WTC11 (cell line): ENCODE measurements around the gene SDHAF4. TPM values are rescaled to one million over a fixed set of nuclear protein-coding genes. Genes with fewer than 3 reads are reported as not detected.

Experiments used
- ATAC-seq: fragments of 200-7000 bp; cut with Tn5 transposase; 2 replicates; pipeline ENCODE4 v1.10.0; 2021; ENCODE audit warnings: mild to moderate bottlenecking, moderate library complexity
- CTCF ChIA-PET: fragments of 300-600 bp; sonication (Branson Sonifier 250); formaldehyde crosslinking; loops from one replicate; lab custom pipeline; 2021; ENCODE audit warnings: antibody characterized with exemption; lab: Charles Lee
- POLR2A ChIA-PET: fragments of 350-600 bp; sonication (Branson Sonifier 250); formaldehyde crosslinking; loops from one replicate; lab custom pipeline; 2021; ENCODE audit warnings: antibody characterized with exemption; lab: Charles Lee
- DNase-seq: peaks from one replicate; pipeline ENCODE4 v3.0.0; 2021; ENCODE audit warnings: low spot score
- H3K27ac Mint-ChIP-seq: 2 replicates; pipeline ENCODE4 v1.8.0; 2021; ENCODE audit warnings: mixed read lengths
- H3K27me3 Mint-ChIP-seq: 2 replicates; pipeline ENCODE4 v1.8.0; 2021; ENCODE audit warnings: low read depth, mild to moderate bottlenecking, moderate library complexity, mixed read lengths
- H3K36me3 Mint-ChIP-seq: 2 replicates; pipeline ENCODE4 v1.8.0; 2021; ENCODE audit warnings: mixed read lengths
- H3K4me1 Mint-ChIP-seq: 2 replicates; pipeline ENCODE4 v1.8.0; 2022; ENCODE audit warnings: mixed read lengths
- H3K4me3 Mint-ChIP-seq: 2 replicates; pipeline ENCODE4 v1.8.0; 2021; ENCODE audit warnings: mild to moderate bottlenecking, moderate library complexity, mixed read lengths
- H3K9me3 Mint-ChIP-seq: 2 replicates; pipeline ENCODE4 v1.8.0; 2021; ENCODE audit warnings: mixed read lengths
- ATF3 ChIP-seq: sonication (generic); formaldehyde crosslinking; conservative IDR thresholded peaks from 2 replicates; pipeline ENCODE4 v1.8.1; 2022; ENCODE audit warnings: mild to moderate bottlenecking, missing genetic modification reagents
- CBFB ChIP-seq: sonication (generic); formaldehyde crosslinking; IDR thresholded peaks from 2 replicates; pipeline ENCODE4 v1.8.1; 2022; ENCODE audit warnings: mild to moderate bottlenecking, low read depth, missing genetic modification reagents
- CTCF ChIP-seq: fragments of 200-600 bp; IDR thresholded peaks from 2 replicates; pipeline ENCODE4 v1.8.0; 2022; ENCODE audit warnings: antibody characterized with exemption
- E2F5 ChIP-seq: sonication (generic); formaldehyde crosslinking; IDR thresholded peaks from 2 replicates; pipeline ENCODE4 v1.8.1; 2022; ENCODE audit warnings: mild to moderate bottlenecking, moderate library complexity, missing genetic modification reagents
- ESRRA ChIP-seq: sonication (generic); formaldehyde crosslinking; IDR thresholded peaks from 2 replicates; pipeline ENCODE4 v1.8.1; 2022; ENCODE audit warnings: mild to moderate bottlenecking, missing genetic modification reagents, borderline replicate concordance
- FOXJ3 ChIP-seq: sonication (generic); formaldehyde crosslinking; IDR thresholded peaks from 2 replicates; pipeline ENCODE4 v1.9.0; 2021; ENCODE audit warnings: missing genetic modification reagents, mild to moderate bottlenecking, borderline replicate concordance
- JAZF1 ChIP-seq: fragments of 250-450 bp; sonication (Bioruptor Pico); IDR thresholded peaks from 2 replicates; pipeline ENCODE4 v1.9.0; 2021; ENCODE audit warnings: moderate library complexity, mild to moderate bottlenecking, inconsistent platforms
- MYBL2 ChIP-seq: sonication (generic); formaldehyde crosslinking; IDR thresholded peaks from 2 replicates; pipeline ENCODE4 v1.8.1; 2023; ENCODE audit warnings: mild to moderate bottlenecking, moderate library complexity, missing genetic modification reagents
- NR1H2 ChIP-seq: sonication (generic); formaldehyde crosslinking; IDR thresholded peaks from 2 replicates; pipeline ENCODE4 v1.9.0; 2021; ENCODE audit warnings: mild to moderate bottlenecking, moderate library complexity, missing genetic modification reagents
- PREB ChIP-seq: sonication (generic); formaldehyde crosslinking; IDR thresholded peaks from 2 replicates; pipeline ENCODE4 v1.8.1; 2022; ENCODE audit warnings: mild to moderate bottlenecking, missing genetic modification reagents, moderate library complexity, borderline replicate concordance
- RELA ChIP-seq: sonication (generic); formaldehyde crosslinking; IDR thresholded peaks from 2 replicates; pipeline ENCODE4 v1.8.1; 2022; ENCODE audit warnings: missing genetic modification reagents, mild to moderate bottlenecking, borderline replicate concordance
- SOX15 ChIP-seq: fragments of 250-450 bp; sonication (Bioruptor Pico); IDR thresholded peaks from 2 replicates; pipeline ENCODE4 v1.9.0; 2021; ENCODE audit warnings: mild to moderate bottlenecking
- ZMAT4 ChIP-seq: fragments of 250-450 bp; sonication (Bioruptor Pico); IDR thresholded peaks from 2 replicates; pipeline ENCODE4 v1.9.0; 2021; ENCODE audit warnings: mild to moderate bottlenecking
- ZNF121 ChIP-seq: sonication (generic); formaldehyde crosslinking; IDR thresholded peaks from 2 replicates; pipeline ENCODE4 v1.8.0; 2023; ENCODE audit warnings: missing genetic modification reagents
- ZNF219 ChIP-seq: sonication (generic); formaldehyde crosslinking; IDR thresholded peaks from 2 replicates; pipeline ENCODE4 v1.8.0; 2023; ENCODE audit warnings: missing genetic modification reagents, mild to moderate bottlenecking, borderline replicate concordance
- ZNF232 ChIP-seq: sonication (generic); formaldehyde crosslinking; IDR thresholded peaks from 2 replicates; pipeline ENCODE4 v1.8.0; 2022; ENCODE audit warnings: mild to moderate bottlenecking, missing genetic modification reagents
- ZNF281 ChIP-seq: sonication (generic); formaldehyde crosslinking; IDR thresholded peaks from 2 replicates; pipeline ENCODE4 v1.8.0; 2023; ENCODE audit warnings: mild to moderate bottlenecking, missing genetic modification reagents
- ZNF425 ChIP-seq: fragments of 250-450 bp; sonication (Bioruptor Pico); conservative IDR thresholded peaks from 2 replicates; pipeline ENCODE4 v1.9.0; 2021; ENCODE audit warnings: mild to moderate bottlenecking
- ZNF512 ChIP-seq: sonication (generic); formaldehyde crosslinking; IDR thresholded peaks from 2 replicates; pipeline ENCODE4 v1.8.1; 2022; ENCODE audit warnings: missing genetic modification reagents, borderline replicate concordance
- ZNF671 ChIP-seq: fragments of 250-450 bp; sonication (Bioruptor Pico); IDR thresholded peaks from 2 replicates; pipeline ENCODE4 v1.8.0; 2021; ENCODE audit warnings: mild to moderate bottlenecking
- total RNA-seq: library from RNA; stranded (reverse); gene quantifications from 3 replicates; pipeline ENCODE4 v1.2.3, GENCODE V29; 2021

The SDHAF4 gene
- total RNA-seq, 1 experiment from 2014 or later: 23.1 TPM

GRCh38 chr6:70530023-70530422 lies 36.7 kb upstream of the SDHAF4 start (continued):
- TF ChIP-seq ZNF281 (CRISPR knock-in tag): no peak
- no peak for TF ChIP-seq ATF3 (CRISPR knock-in tag)
- TF ChIP-seq, all 79 proteins: peak for 0

GRCh38 chr6:70531133-70531532 lies 35.6 kb upstream of the SDHAF4 start:
- Mint-ChIP-seq H3K27me3 (no peaks in the 10 kb centered on the region), H3K36me3 (peaks cover 6% of the 10 kb centered on the region), H3K27ac (no peak overlapping the region), H3K4me3 (no peak overlapping the region), H3K9me3 (no peaks in the 10 kb centered on the region), H3K4me1 (no peaks in the 10 kb centered on the region)
- ChIA-PET POLR2A (no interaction called here), CTCF (interaction anchor here (1.5 kb wide), 1 partner anchor 11 kb away, joined by 4 read pairs; no protein-coding TSS in a partner anchor)
- DNase-seq (no peak), ATAC-seq (no peak)
- TF ChIP-seq ZNF671 (CRISPR knock-in tag) (no peak), CBFB (CRISPR knock-in tag) (no peak), ZNF121 (CRISPR knock-in tag) (no peak), ESRRA (CRISPR knock-in tag) (no peak), NR1H2 (no peak), ZNF232 (no peak)

- Mint-ChIP-seq H3K9me3 (no peaks in the 10 kb centered on the region), H3K4me3 (no peak overlapping the region), H3K27ac (no peak overlapping the region), H3K27me3 (no peaks in the 10 kb centered on the region), H3K4me1 (no peaks in the 10 kb centered on the region), H3K36me3 (peaks cover 15% of the 10 kb centered on the region)
- DNase-seq (no peak), ATAC-seq (no peak)
- ChIA-PET CTCF (interaction anchor here (1.2 kb wide), 1 partner anchor 17 kb away, joined by 3 read pairs; no protein-coding TSS in a partner anchor), POLR2A (no interaction called here)
- TF ChIP-seq ZNF512 (CRISPR knock-in tag): no peak
- TF ChIP-seq FOXJ3: no peak
- TF ChIP-seq SOX15 (CRISPR knock-in tag): no peak
These were observed 29.5 kb upstream of the SDHAF4 start for GRCh38 chr6:70537266-70537665.

- ChIA-PET CTCF (interaction anchor here (1.1 to 1.2 kb wide), 2 partner anchors 18 to 148 kb away, joined by 3 read pairs; no protein-coding TSS in a partner anchor), POLR2A (no interaction called here)
- no peaks in the 10 kb centered on the region for H3K9me3 Mint-ChIP-seq
- H3K36me3 Mint-ChIP-seq: peaks cover 12% of the 10 kb centered on the region
- no peaks in the 10 kb centered on the region for H3K4me1 Mint-ChIP-seq
- no peaks in the 10 kb centered on the region for H3K27me3 Mint-ChIP-seq
- no peak overlapping the region for H3K27ac Mint-ChIP-seq
- ATAC-seq: no peak
- H3K4me3 Mint-ChIP-seq: no peak overlapping the region
- TF ChIP-seq MYBL2 (CRISPR knock-in tag): no peak
- no peak for TF ChIP-seq ZMAT4 (CRISPR knock-in tag)
- no peak for TF ChIP-seq CTCF
- no peak for TF ChIP-seq ZNF219 (CRISPR knock-in tag)
- no peak for TF ChIP-seq E2F5 (CRISPR knock-in tag)
- TF ChIP-seq RELA (CRISPR knock-in tag): no peak
- no peak for TF ChIP-seq ZNF671 (CRISPR knock-in tag)
- TF ChIP-seq PREB: no peak
- TF ChIP-seq ESRRA (CRISPR knock-in tag): no peak
- no peak for TF ChIP-seq JAZF1 (CRISPR knock-in tag)
- no peak for TF ChIP-seq ZNF425 (CRISPR knock-in tag)
- DNase-seq: no peak
These were observed 28.4 kb upstream of the SDHAF4 start for GRCh38 chr6:70538376-70538775.
